ENCODE data around the gene GSS. TPM values are rescaled to one million over a fixed set of nuclear protein-coding genes. Genes with fewer than 3 reads are reported as not detected.

GSS gene
- total RNA-seq, 1 donor from 2014 or later: 37.2 TPM

- H3K4me1 Mint-ChIP-seq (ENCODE audit: unreplicated experiment): peaks cover 2% of the 10 kb centered on the region
- no peak overlapping the region for H3K27ac Mint-ChIP-seq (ENCODE audit: unreplicated experiment)
- DNase-seq (ENCODE audit: extremely low spot score, unreplicated experiment): no peak
- TF ChIP-seq CTCF (IDR thresholded peaks at IDR 0.05): no peak
- no peaks in the 10 kb centered on the region for H3K27me3 Mint-ChIP-seq (ENCODE audit: unreplicated experiment)
- peaks cover 30% of the 10 kb centered on the region for H3K36me3 Mint-ChIP-seq (ENCODE audit: unreplicated experiment)
- H3K4me3 Mint-ChIP-seq (ENCODE audit: unreplicated experiment): no peak overlapping the region
- H3K9me3 Mint-ChIP-seq (ENCODE audit: unreplicated experiment): no peaks in the 10 kb centered on the region
Observed at GRCh38 chr20:34921436-34921835, 34.2 kb downstream of the GSS start.

GRCh38 chr20:34920055-34920454, 35.6 kb downstream of the GSS start:
- no peaks in the 10 kb centered on the region for H3K4me1 Mint-ChIP-seq (ENCODE audit: unreplicated experiment)
- no peak overlapping the region for H3K27ac Mint-ChIP-seq (ENCODE audit: unreplicated experiment)
- H3K36me3 Mint-ChIP-seq (ENCODE audit: unreplicated experiment): peaks cover 20% of the 10 kb centered on the region
- TF ChIP-seq CTCF (IDR thresholded peaks at IDR 0.05): no peak
- no peak overlapping the region for H3K4me3 Mint-ChIP-seq (ENCODE audit: unreplicated experiment)
- no peak for DNase-seq (ENCODE audit: extremely low spot score, unreplicated experiment)
- H3K9me3 Mint-ChIP-seq (ENCODE audit: unreplicated experiment): no peaks in the 10 kb centered on the region
- no peaks in the 10 kb centered on the region for H3K27me3 Mint-ChIP-seq (ENCODE audit: unreplicated experiment)

GRCh38 chr20:34916774-34917354, 38.7 kb downstream of the GSS start:
- TF ChIP-seq CTCF (IDR thresholded peaks at IDR 0.05): no peak
- H3K27me3 Mint-ChIP-seq (ENCODE audit: unreplicated experiment): no peaks in the 10 kb centered on the region
- H3K9me3 Mint-ChIP-seq (ENCODE audit: unreplicated experiment): no peaks in the 10 kb centered on the region
- H3K4me1 Mint-ChIP-seq (ENCODE audit: unreplicated experiment): no peaks in the 10 kb centered on the region
- H3K36me3 Mint-ChIP-seq (ENCODE audit: unreplicated experiment): peaks cover 21% of the 10 kb centered on the region
- no peak overlapping the region for H3K4me3 Mint-ChIP-seq (ENCODE audit: unreplicated experiment)
- no peak for DNase-seq (ENCODE audit: extremely low spot score, unreplicated experiment)
- H3K27ac Mint-ChIP-seq (ENCODE audit: unreplicated experiment): no peak overlapping the region

DNA sequence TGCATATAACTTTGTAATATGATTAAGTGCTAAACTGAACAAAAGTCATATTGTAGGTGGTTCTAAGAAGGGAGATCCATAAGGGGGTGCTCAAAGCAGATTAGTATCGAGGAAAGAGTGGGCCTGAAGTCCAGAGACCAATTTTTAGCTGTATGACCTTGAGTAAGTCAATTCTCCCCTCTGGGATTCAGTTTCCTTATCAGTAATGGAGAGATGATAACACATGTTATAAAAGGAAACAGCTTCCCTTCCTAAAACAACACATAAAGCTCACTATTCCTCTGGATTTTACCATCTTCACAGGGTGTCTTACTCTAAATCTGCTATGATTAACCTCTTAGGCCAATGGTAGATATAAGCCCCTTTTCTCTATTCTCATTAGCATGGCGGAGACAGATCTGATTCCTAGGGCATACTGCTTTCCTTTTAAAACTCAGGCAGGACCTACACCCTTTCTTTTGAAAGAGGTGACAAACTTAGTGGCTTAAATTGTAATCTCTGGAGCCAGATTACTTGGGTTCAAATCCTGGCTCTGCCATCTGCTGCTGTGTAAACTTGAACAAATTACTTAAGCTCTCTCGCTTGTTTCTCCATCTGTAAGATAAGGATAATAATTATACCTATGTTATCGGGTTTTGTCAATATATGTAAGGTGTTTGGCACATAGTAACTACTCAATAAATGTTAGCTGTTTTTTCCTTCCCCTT, 39.7 kb downstream of the GSS start:
- no peak for DNase-seq (ENCODE audit: extremely low spot score, unreplicated experiment)
- peaks cover 17% of the 10 kb centered on the region for H3K36me3 Mint-ChIP-seq (ENCODE audit: unreplicated experiment)
- no peaks in the 10 kb centered on the region for H3K27me3 Mint-ChIP-seq (ENCODE audit: unreplicated experiment)
- H3K4me3 Mint-ChIP-seq (ENCODE audit: unreplicated experiment): no peak overlapping the region
- H3K9me3 Mint-ChIP-seq (ENCODE audit: unreplicated experiment): no peaks in the 10 kb centered on the region
- H3K4me1 Mint-ChIP-seq (ENCODE audit: unreplicated experiment): no peaks in the 10 kb centered on the region
- no peak overlapping the region for H3K27ac Mint-ChIP-seq (ENCODE audit: unreplicated experiment)
- TF ChIP-seq CTCF (IDR thresholded peaks at IDR 0.05): no peak

DNA sequence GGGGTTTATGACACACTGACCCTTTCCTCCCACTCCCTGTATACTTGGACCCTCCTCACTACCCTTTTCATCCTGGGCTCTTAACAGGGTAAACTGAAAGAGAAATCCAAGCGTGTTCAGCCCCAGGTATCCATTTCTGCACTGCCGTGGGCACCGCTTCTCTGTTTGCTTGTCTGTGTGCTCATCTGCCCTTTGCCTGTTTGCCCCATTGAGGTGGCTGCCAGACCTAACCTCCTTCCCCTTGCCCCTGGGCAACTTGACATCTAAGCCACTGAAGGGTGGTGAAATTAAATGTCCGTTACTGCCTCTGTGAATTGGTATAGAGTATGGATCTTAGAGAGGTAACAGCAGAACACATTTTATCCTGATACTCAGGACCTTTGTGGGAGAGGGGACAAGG, 40.5 kb downstream of the GSS start:
- Mint-ChIP-seq H3K4me1 (ENCODE audit: unreplicated experiment) (no peaks in the 10 kb centered on the region), H3K9me3 (ENCODE audit: unreplicated experiment) (no peaks in the 10 kb centered on the region), H3K4me3 (ENCODE audit: unreplicated experiment) (no peak overlapping the region), H3K27ac (ENCODE audit: unreplicated experiment) (no peak overlapping the region), H3K36me3 (ENCODE audit: unreplicated experiment) (peaks cover 13% of the 10 kb centered on the region), H3K27me3 (ENCODE audit: unreplicated experiment) (no peaks in the 10 kb centered on the region)
- DNase-seq (ENCODE audit: extremely low spot score, unreplicated experiment): no peak
- TF ChIP-seq CTCF (IDR thresholded peaks at IDR 0.05): no peak
